HG02970 (cell line): ENCODE data around the gene PRKN.

Experiments used
- ATAC-seq: cut with Tn5 transposase; IDR thresholded peaks from one replicate; pipeline ENCODE4 v1.9.1; 2021; ENCODE audit warnings: mild to moderate bottlenecking, moderate library complexity, moderate number of reproducible peaks; ENCODE audit not compliant: unreplicated experiment, low FRiP score

Gene PRKN

GRCh38 chr6:161727083-161727833 is 1000.3 kb downstream of the PRKN start:
- no peak for ATAC-seq

DNA sequence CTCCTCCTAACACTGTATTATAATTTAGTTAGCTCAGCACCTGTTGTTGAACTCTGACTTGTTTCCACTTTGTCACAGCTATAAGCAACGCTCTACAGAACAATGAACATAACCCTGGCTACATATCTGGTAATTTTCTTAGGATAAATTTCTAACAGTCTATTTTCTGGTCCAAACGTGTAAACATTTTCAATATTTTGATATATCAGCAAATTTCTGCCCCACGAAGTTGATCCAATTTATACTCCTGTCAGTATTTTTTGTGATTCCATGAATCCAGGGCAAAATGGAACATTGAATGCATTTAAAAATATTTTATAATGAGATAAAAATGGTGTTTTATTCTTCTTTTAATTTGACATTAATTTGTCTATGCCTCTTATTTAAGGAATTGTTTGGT is 1005.2 kb downstream of the PRKN start:
- no peak for ATAC-seq

GRCh38 chr6:161721511-161721910 is 1006.1 kb downstream of the PRKN start:
- no peak for ATAC-seq

DNA sequence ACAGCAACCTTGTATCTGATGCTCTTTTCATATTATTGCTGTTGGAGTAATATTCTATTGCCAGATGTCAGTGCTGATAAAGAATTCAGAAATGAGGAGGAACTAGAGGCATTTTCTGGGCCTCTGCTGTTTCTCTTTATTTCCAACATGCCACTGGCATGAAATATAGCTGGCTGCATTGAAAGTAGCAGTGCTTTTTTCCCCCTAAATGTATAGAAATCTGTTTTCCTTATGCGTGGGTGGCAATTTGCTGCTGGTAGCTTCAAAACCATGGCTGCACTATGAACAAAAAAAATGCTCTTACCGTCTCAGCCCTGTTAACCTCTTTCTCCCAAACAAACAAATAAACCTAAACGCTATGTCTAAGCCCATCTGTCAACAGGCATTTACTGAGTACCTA is 1011.4 kb downstream of the PRKN start:
- no peak for ATAC-seq

DNA sequence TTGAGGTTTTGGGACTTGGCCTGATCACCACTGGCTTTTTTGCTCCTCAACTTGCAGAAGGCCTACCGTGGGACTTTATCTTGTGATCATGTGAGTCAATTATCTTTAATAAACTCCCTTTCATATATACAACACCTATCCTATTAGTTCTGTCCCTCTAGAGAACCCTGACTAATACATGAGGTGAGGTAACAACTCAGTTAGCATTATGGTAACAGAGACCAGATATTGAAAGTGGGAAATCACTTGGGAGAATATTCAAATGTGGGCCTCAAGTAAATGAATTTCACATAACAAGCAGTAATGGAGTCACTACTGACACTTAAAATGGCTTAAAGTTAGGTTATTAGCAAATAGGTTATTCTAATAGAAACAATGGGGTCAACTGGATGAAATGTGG is 1015.6 kb downstream of the PRKN start:
- ATAC-seq = no peak

- no peak for ATAC-seq
Observed at GRCh38 chr6:161711515-161711914, 1016.1 kb downstream of the PRKN start.

GRCh38 chr6:161710698-161711097 is 1016.9 kb downstream of the PRKN start:
- ATAC-seq = no peak

- no peak for ATAC-seq
Observed at GRCh38 chr6:161701056-161701455, 1026.5 kb downstream of the PRKN start.

- no peak for ATAC-seq
Observed at GRCh38 chr6:161696801-161697200, 1030.8 kb downstream of the PRKN start.

GRCh38 chr6:161694995-161695394 is 1032.6 kb downstream of the PRKN start:
- ATAC-seq = no peak

GRCh38 chr6:161686655-161687054 is 1040.9 kb downstream of the PRKN start:
- no peak for ATAC-seq

DNA sequence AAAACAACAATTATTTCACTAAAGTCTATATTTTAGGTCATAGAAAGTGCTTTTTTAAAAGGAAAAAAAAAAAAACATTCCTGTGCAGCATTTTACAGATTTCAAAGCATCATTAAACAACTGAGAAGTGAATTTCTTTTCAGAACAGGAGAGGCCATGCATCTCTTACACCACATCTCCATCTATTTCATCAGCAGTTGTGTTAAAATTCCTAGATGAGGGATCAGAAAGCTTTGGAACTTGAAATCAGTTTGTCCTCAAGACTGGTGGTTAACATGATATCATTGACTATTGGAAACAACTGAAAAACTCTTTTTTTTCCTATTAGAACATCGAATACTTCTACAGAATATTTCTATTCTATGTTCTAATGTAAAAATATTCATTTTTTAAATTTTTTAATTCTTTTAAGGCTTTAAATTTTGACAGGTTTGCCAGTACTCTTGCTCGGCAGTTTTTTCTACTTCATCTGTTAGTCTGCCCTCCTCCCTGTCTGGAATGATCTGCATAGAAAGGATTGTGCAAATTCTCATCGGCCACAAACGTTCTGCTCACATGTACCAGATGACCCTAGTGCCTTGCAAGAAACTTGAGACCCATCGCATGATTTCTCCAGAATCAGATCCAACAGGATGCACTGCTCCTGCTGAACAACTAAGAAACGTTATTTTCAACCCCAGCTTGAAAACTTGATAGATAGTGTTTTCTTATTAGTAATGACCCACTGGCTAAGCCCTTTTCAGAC is 1042.7 kb downstream of the PRKN start:
- no peak for ATAC-seq

DNA sequence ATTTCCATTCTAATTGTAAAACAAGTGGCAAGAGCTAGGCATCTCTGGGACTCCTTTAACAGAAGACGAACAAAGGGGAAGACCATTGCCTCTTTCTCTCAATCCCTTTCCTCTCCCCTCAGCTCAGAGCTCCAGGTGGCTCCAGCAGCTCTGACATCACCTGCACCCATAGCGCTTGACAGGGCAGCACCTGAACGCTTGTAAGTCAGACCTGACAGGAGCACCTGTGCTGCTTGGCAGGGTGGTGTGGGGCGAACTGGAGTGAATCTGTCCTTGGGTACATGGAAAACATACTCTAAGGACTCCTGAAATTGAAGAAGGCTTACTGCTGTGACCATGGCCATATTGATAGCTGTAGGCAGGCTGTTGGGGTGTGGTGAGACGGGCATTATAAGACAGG is 1044.2 kb downstream of the PRKN start:
- ATAC-seq = no peak

DNA sequence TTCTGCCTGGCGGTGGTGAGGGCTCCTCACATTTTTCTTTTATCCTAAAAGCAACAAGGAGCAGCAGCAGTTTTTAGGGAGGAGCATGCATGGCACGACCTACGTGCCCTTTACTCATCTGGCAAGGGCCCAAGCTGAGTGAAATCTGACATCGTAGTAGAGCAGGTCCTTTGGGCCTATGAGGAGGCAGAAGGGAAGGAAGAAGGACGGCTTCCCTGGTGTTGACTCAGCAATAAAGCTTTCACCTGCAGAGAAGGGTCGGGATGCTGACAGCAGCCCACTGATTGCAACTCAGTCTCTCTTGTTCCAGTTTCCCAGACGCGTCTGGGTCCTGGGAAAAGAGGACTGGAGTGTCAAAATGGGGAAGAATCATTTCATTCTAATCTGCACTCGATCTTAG is 1044.6 kb downstream of the PRKN start:
- ATAC-seq = no peak

GRCh38 chr6:161679980-161680538 is 1047.5 kb downstream of the PRKN start:
- ATAC-seq = no peak

DNA sequence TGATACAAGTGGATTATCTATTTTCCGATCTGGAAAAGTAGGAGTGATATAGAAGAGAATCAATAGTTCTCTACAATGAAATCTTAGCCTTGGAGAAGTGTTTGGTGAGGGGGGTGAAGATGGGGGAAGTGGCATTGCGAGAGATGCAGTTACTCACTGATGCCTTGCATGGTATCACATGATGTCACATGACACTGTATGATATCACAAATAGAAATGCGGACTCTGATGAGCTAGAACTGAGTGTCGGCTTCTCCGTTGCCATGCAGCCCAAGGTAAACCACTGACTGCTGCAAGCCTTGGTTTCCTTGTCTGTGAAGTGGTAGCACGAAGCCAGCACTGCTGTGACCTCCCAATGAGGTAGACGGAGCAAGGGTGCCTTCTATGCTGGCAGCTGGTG is 1050.4 kb downstream of the PRKN start:
- no peak for ATAC-seq

- ATAC-seq = no peak
Observed at GRCh38 chr6:161676586-161676985, 1051.0 kb downstream of the PRKN start.

DNA sequence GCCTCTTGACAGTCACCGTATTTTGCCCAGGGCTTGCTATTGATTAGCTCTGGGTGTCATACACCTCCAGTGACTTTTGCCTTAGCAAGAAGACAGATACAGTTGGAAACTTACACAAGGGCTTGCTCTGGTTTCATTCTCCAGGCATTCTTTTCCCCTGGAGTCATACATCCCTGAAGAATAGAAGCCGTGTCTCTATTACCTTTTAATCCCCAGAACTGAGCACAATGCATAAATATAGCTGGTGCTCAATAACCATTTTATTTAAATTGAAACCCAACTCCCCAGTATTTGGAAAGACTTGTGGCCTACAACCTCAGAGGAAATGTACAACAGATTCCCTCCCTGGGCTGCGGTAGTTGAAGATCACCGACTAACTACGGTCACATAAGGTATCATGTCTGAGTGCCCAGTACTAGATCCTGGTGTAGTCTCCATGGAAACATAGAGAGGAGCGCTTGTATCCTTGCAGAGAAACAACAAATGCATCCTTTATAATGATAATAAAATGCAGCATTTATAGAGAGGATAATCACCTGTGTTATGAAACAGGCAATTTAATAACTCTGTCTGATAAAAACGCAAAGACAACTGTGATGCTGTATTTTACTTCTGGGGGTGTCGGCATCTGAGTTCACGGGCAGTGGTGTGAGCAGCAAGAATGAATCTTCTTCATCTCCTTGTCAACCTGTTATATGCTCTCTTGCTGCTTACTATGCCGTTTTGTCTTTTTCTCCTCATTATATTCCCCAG is 1052.5 kb downstream of the PRKN start:
- no peak for ATAC-seq

DNA sequence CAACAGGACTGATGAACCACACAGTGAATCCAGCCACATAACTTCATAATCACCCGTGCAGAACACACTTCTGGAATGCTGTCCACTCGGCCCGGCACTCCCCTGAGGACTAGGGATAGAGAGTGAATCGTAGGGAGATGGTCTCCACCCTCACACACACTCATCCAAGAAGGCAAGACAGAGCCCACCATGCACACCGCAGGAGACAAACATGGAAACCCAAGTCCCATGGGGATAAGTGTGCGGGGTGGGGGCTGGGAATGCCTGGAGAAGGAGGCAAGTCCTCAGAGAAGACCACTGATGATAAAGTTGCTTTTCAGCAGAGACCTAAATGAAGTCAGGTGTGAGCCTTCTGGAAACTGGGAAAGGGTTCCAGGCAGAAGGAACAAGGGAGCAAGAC is 1054.5 kb downstream of the PRKN start:
- no peak for ATAC-seq

DNA sequence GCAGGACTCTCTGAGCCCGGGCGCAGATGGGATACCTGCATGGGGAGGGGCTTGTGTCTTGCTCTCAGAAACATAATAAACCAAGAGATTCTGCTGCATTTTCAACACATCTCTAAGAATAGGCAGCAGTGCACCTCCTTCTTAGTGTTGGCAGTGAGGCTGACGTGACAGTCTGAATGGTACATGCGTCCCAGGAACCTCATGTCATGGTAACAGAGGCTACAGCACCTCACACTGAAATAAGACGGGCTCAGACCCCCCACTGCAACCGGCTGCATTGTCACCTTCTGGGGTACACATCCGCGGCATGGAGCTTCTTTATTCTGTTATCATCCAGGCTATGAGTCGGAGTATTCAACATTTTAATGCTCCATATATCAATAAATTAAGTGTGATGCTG is 1056.4 kb downstream of the PRKN start:
- no peak for ATAC-seq

DNA sequence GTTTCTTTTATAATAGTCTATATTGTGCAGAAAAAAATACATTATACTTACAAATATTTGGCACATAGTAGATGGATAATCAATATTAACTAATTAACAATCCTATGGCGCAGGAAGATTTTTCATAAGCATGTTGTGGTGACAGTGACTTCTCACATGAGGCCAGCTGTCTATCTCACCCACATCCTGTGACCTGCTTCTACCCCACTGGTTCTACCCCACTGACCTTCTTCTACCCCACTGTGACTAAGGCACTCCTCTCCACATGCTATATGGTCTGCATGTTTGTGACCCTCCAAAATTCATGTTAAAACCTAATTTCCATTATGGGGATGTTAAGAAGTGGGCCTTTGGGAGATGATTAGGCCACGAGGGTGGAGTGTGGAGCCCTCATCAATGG is 1058.9 kb downstream of the PRKN start:
- no peak for ATAC-seq
